ENCODE results near the gene FAM107B.

DNA sequence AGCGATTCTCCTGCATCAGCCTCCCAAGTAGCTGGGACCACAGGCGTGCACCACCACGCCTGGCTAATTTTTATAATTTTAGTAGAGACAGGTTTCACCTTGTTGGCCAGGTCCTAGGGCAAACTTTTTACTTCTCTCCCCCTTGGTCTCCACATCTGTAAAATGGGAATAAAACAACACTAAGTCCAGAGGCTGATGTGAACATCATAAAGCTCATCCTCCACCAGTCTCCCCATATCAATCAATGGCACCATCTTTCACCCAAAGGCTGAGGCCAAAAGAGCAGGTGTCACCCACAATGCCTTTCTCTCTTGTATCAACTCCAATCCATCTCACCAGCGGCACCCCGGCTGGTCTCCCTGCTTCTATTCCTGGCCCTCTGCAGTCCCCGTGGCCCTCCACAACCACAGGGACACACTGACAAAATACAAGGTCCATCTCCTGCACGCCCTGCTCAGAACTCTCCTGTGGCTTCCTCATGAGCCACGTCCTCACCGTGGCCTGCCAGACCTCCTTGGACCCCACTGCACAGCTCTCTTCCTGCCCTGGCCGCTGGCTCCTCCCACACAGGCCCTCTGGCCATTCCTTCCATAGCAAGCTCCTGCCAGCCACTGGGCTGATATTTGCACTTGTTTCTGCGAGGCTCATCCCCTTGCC, 179.0 kb downstream of the FAM107B start:
- no peak for TF ChIP-seq EZH2 (IDR thresholded peaks at IDR 0.05; ENCODE audit: insufficient read depth, poor library complexity, severe bottlenecking)
- TF ChIP-seq EZH2phosphoT487 (IDR thresholded peaks at IDR 0.05; ENCODE audit: insufficient read depth, low read depth): no peak

Measured in GM23248 (cell line).